ENCODE data around the gene SPDYE6.

GRCh38 chr7:102306916-102307677 lies 49.1 kb downstream of the SPDYE6 start:
- no peak for TF ChIP-seq POLR2AphosphoS5 (IDR thresholded peaks at IDR 0.05; ENCODE audit: insufficient read depth in 1 of 2, low read depth in 1 of 2)
- TF ChIP-seq CTCF (IDR thresholded peaks at IDR 0.05): no peak
- no peak for TF ChIP-seq POLR2A (IDR thresholded peaks at IDR 0.05)

Data from vagina (tissue), 2 donors.